CD4-positive, alpha-beta T cell (primary cell): ENCODE results near the gene TMEM131L. TPM values are rescaled to one million over a fixed set of nuclear protein-coding genes. Genes with fewer than 3 reads are reported as not detected.

Experiments
- ATAC-seq: fragments of 200-7000 bp; cut with Tn5 transposase; one replicate; pipeline ENCODE4 v1.10.0; 2022; ENCODE audit warnings: mild to moderate bottlenecking; ENCODE audit not compliant: poor library complexity
- CTCF ChIA-PET: fragments of 350-600 bp; sonication (Branson Sonifier 250); formaldehyde crosslinking; loops from one replicate; lab custom pipeline; 2021; ENCODE audit warnings: antibody characterized with exemption, inconsistent platforms; lab: Charles Lee
- POLR2A ChIA-PET: fragments of 350-600 bp; sonication (Branson Sonifier 250); formaldehyde crosslinking; loops from one replicate; lab custom pipeline; 2021; ENCODE audit warnings: antibody characterized with exemption, inconsistent platforms; lab: Charles Lee
- DNase-seq, 14 experiments: peaks; one replicate each; pipeline ENCODE4 v3.0.0-alpha.2; 2013 to 2020; ENCODE audit warnings: mixed read lengths in 2 of 14
- H3K27ac ChIP-seq, 2 donors: one replicate each; pipeline versions ENCODE4 v1.5.1 to v1.7.0; 2013; ENCODE audit warnings: low read length in 2 of 2, low read depth in 1 of 2, mild to moderate bottlenecking in 1 of 2
- H3K27me3 ChIP-seq, 2 experiments: 1 replicate in 1 of 2; 2 replicates in 1 of 2; pipeline versions ENCODE4 v1.6.1 to v1.7.0; 2013; ENCODE audit warnings: low read length in 2 of 2, control low read depth in 1 of 2, mild to moderate bottlenecking in 1 of 2, moderate library complexity in 1 of 2; ENCODE audit not compliant: insufficient read depth in 2 of 2, control insufficient read depth in 1 of 2
- H3K36me3 ChIP-seq: one replicate; pipeline ENCODE4 v1.6.1; 2013; ENCODE audit warnings: low read length, control low read depth; ENCODE audit not compliant: insufficient read depth
- H3K4me1 ChIP-seq: one replicate; pipeline ENCODE4 v1.6.1; 2013; ENCODE audit warnings: low read length, control low read depth; ENCODE audit not compliant: insufficient read depth
- H3K4me3 ChIP-seq: one replicate; pipeline ENCODE4 v1.5.1; 2013; ENCODE audit warnings: mild to moderate bottlenecking, low read length, moderate library complexity
- H3K9me3 ChIP-seq, 2 experiments: 1 replicate in 1 of 2; 2 replicates in 1 of 2; pipeline versions ENCODE4 v1.6.1 to v1.7.0; 2013; ENCODE audit warnings: low read length in 2 of 2, mild to moderate bottlenecking in 2 of 2, control low read depth in 1 of 2, moderate library complexity in 1 of 2; ENCODE audit not compliant: control insufficient read depth in 1 of 2, insufficient read depth in 1 of 2
- H3K27ac Mint-ChIP-seq: one replicate; pipeline ENCODE4 v1.8.0; 2020; ENCODE audit warnings: mixed read lengths
- H3K27me3 Mint-ChIP-seq: one replicate; pipeline ENCODE4 v1.8.0; 2021; ENCODE audit warnings: mixed read lengths
- H3K36me3 Mint-ChIP-seq: one replicate; pipeline ENCODE4 v1.8.0; 2021; ENCODE audit warnings: low read depth, mixed read lengths
- H3K4me1 Mint-ChIP-seq: one replicate; pipeline ENCODE4 v1.8.0; 2021; ENCODE audit warnings: low read depth, mixed read lengths
- H3K4me3 Mint-ChIP-seq: one replicate; pipeline ENCODE4 v1.8.0; 2020; ENCODE audit warnings: mild to moderate bottlenecking, mixed read lengths
- H3K9me3 Mint-ChIP-seq: one replicate; pipeline ENCODE4 v1.8.0; 2020; ENCODE audit warnings: mixed read lengths
- intact Hi-C, 2 experiments: fragments of 100-400 bp; cut with DNase I in 1 of 2; cut with micrococcal nuclease in 1 of 2; formaldehyde crosslinking; loops; one replicate each; pipeline versions ENCODE4 v1.15.1 to v1.9.0; 2023 to 2025; cut with DNase I, micrococcal nuclease
- total RNA-seq, 174 experiments: library from RNA in 2 of 174; stranded (reverse) in 2 of 174; gene quantifications; one replicate each; pipeline ENCODE4 v1.2.3 and lab custom pipeline; 2021 to 2026
- TF ChIP-seq, protein P1 (sequence below): fragments of 200-600 bp; IDR thresholded peaks from one replicate; pipeline ENCODE4 v1.8.0; 2022; ENCODE audit warnings: antibody characterized with exemption, mild to moderate bottlenecking

TMEM131L gene
- total RNA-seq, 2 experiments from 2014 or later = 101 to 106 TPM

GRCh38 chr4:153571006-153571545, 104.9 kb downstream of the TMEM131L start:
- DNase-seq = no peak
- Mint-ChIP-seq H3K4me1 (peaks cover 93% of the 10 kb centered on the region), H3K4me3 (no peak overlapping the region), H3K27me3 (no peaks in the 10 kb centered on the region), H3K36me3 (peaks cover 77% of the 10 kb centered on the region), H3K9me3 (no peaks in the 10 kb centered on the region), H3K27ac (peak overlapping the region; percentile 57)
- H3K4me3 ChIP-seq = no peak overlapping the region
- H3K27me3 ChIP-seq = no peaks in the 10 kb centered on the region
- H3K4me1 ChIP-seq = peaks cover 43% of the 10 kb centered on the region
- H3K36me3 ChIP-seq = peaks cover 35% of the 10 kb centered on the region
- TF ChIP-seq, protein P1, sequence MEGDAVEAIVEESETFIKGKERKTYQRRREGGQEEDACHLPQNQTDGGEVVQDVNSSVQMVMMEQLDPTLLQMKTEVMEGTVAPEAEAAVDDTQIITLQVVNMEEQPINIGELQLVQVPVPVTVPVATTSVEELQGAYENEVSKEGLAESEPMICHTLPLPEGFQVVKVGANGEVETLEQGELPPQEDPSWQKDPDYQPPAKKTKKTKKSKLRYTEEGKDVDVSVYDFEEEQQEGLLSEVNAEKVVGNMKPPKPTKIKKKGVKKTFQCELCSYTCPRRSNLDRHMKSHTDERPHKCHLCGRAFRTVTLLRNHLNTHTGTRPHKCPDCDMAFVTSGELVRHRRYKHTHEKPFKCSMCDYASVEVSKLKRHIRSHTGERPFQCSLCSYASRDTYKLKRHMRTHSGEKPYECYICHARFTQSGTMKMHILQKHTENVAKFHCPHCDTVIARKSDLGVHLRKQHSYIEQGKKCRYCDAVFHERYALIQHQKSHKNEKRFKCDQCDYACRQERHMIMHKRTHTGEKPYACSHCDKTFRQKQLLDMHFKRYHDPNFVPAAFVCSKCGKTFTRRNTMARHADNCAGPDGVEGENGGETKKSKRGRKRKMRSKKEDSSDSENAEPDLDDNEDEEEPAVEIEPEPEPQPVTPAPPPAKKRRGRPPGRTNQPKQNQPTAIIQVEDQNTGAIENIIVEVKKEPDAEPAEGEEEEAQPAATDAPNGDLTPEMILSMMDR = no peak
- ChIA-PET POLR2A (interaction anchor here (0.7 to 4.8 kb wide), 3 partner anchors 13 to 105 kb away, joined by 3 to 67 read pairs (median 5); partner anchors contain the start of gene TMEM131L), CTCF (interaction anchor here (0.9 to 1.2 kb wide), 2 partner anchors 103 to 138 kb away, joined by 3 to 4 read pairs; no protein-coding TSS in a partner anchor)
- intact Hi-C loops = loop anchor here (5.0 to 10.0 kb wide), 3 partner anchors 49 to 106 kb away; partner anchors contain the start of gene TMEM131L (in 1 of the 2)
- no peaks in the 10 kb centered on the region for H3K9me3 ChIP-seq
- peak overlapping the region; percentile 22 to 48 for H3K27ac ChIP-seq
- no peak for ATAC-seq

DNA sequence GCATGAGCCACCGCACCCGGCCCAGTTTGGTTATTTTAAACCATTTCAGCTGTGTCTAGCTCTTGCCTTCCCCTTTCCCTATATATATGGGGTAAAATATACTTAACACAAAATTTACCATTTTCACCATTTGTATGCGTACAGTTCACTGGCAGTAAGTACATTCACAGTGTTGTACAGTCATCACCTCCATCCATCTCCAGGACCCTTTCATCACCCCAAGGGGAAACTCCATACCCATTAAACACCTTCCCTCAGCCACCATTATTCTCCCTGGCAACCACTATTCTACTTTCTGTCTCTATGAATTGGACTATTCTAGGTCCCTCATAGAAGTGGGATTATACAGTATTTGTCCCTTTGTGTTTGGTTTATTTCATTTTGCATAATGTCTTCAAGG, 106.4 kb downstream of the TMEM131L start:
- H3K4me3 Mint-ChIP-seq = no peak overlapping the region
- CTCF ChIA-PET = interaction anchor here (2.0 kb wide), 1 partner anchor 139 kb away, joined by 28 read pairs; no protein-coding TSS in a partner anchor
- Histone ChIP-seq H3K27me3 (no peaks in the 10 kb centered on the region), H3K9me3 (no peaks in the 10 kb centered on the region), H3K36me3 (peaks cover 24% of the 10 kb centered on the region), H3K4me3 (no peak overlapping the region), H3K4me1 (peaks cover 41% of the 10 kb centered on the region), H3K27ac (peak overlapping the region in 1 of 2 donors; percentile 36)
- no peaks in the 10 kb centered on the region for H3K27me3 Mint-ChIP-seq
- TF ChIP-seq, protein P1 = no peak
- no peak for ATAC-seq
- no peaks in the 10 kb centered on the region for H3K9me3 Mint-ChIP-seq
- intact Hi-C loops = loop anchor here (5.0 to 10.0 kb wide), 3 partner anchors 50 to 108 kb away; partner anchors contain the start of gene TMEM131L (in 1 of the 2)
- no peak for DNase-seq
- peaks cover 94% of the 10 kb centered on the region for H3K4me1 Mint-ChIP-seq
- peak overlapping the region; percentile 57 for H3K27ac Mint-ChIP-seq
- POLR2A ChIA-PET = interaction anchor here (0.6 to 4.8 kb wide), 8 partner anchors 14 to 227 kb away, joined by 3 to 67 read pairs (median 4); partner anchors contain the start of genes MND1 and TMEM131L
- H3K36me3 Mint-ChIP-seq = peaks cover 73% of the 10 kb centered on the region

DNA sequence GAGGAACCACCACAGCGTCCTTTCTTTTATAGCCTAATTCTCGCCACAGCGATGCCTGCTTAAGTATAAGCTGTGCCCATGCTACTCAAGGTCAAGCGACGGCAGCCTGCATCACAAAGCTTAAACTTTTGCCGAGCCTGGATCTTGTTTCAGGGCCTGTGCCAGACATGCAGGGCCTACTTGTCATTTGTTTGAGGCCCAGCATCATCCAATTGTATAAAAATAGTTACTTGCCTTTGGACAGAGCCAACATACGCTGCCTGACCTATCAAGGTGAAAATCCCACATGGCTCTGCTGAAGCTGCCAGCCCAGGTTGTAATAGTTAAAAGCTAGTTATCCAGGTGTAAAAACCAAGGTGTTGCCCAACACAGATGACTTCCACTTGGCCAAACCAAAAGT, 107.1 kb downstream of the TMEM131L start:
- Histone ChIP-seq H3K27me3 (no peaks in the 10 kb centered on the region), H3K27ac (peak overlapping the region; percentile 32 to 36), H3K4me1 (peaks cover 38% of the 10 kb centered on the region), H3K9me3 (no peaks in the 10 kb centered on the region), H3K4me3 (no peak overlapping the region), H3K36me3 (peaks cover 20% of the 10 kb centered on the region)
- Mint-ChIP-seq H3K9me3 (no peaks in the 10 kb centered on the region), H3K4me3 (no peak overlapping the region), H3K4me1 (peaks cover 94% of the 10 kb centered on the region), H3K27ac (peak overlapping the region; percentile 57), H3K36me3 (peaks cover 72% of the 10 kb centered on the region), H3K27me3 (no peaks in the 10 kb centered on the region)
- intact Hi-C loops = loop anchor here (5.0 to 10.0 kb wide), 3 partner anchors 51 to 108 kb away; partner anchors contain the start of gene TMEM131L (in 1 of the 2)
- DNase-seq = no peak
- no peak for ATAC-seq
- TF ChIP-seq, protein P1 = no peak
- POLR2A ChIA-PET = interaction anchor here (0.6 to 4.8 kb wide), 15 partner anchors 15 to 409 kb away, joined by 3 to 67 read pairs (median 4); partner anchors contain the start of genes MND1 and TMEM131L
- CTCF ChIA-PET = interaction anchor here (1.0 to 2.1 kb wide), 13 partner anchors 8 to 229 kb away, joined by 3 to 28 read pairs (median 6); partner anchors contain the start of genes MND1 and TMEM131L
